ENCODE data around the gene ING5. TPM values are rescaled to one million over a fixed set of nuclear protein-coding genes. Genes with fewer than 3 reads are reported as not detected.
"Not testable (repeated sequence)": the region's sequence is repeated elsewhere in the genome, so short reads cannot be mapped to it uniquely, and the experiment has no call there.

Gene ING5
- total RNA-seq, 4 donors from 2014 or later = 37.4 to 94.3 (median 56.3) TPM

GRCh38 chr2:241741016-241741415 lies 39.2 kb downstream of the ING5 start:
- Histone ChIP-seq H3K27ac (no peak overlapping the region), H3K4me1 (peaks cover 0 to 3% (median 1%) of the 10 kb centered on the region in 4 donors), H3K27me3 (no peaks in the 10 kb centered on the region), H3K36me3 (peaks cover 0 to 17% (median 7%) of the 10 kb centered on the region in 4 donors), H3K9me3 (no peaks in the 10 kb centered on the region), H3K4me3 (no peak overlapping the region)
- DNase-seq = no peak
- in situ Hi-C loops (cut with MboI; ENCODE audit: low pct_ligation_motif_present in 1 of 4, low pct_unique_long_range_greater_than_20kb in 1 of 4, low sequenced_read_pairs in 3 of 4) (no loop called here), intact Hi-C loops (cut with DNase I; ENCODE audit: low total_unique reads) (no loop called here)
- TF ChIP-seq EP300 (IDR thresholded peaks at IDR 0.05; ENCODE audit: low read depth) (no peak), POLR2AphosphoS5 (IDR thresholded peaks at IDR 0.05) (no peak), CTCF (IDR thresholded peaks at IDR 0.05) (no peak), POLR2A (IDR thresholded peaks at IDR 0.05) (no peak)
- 81% methylated on average over 10 of the region's 10 CpGs; no CpG with 5 or more reads in 1 of the 2 donors for WGBS, 2 donors (ENCODE audit: low coverage in 1 of 2)

- Histone ChIP-seq H3K27ac (no peak overlapping the region), H3K9me3 (no peaks in the 10 kb centered on the region), H3K27me3 (no peaks in the 10 kb centered on the region), H3K4me1 (no peaks in the 10 kb centered on the region), H3K4me3 (no peak overlapping the region), H3K36me3 (peaks cover 0 to 22% (median 7%) of the 10 kb centered on the region in 4 donors)
- in situ Hi-C loops (cut with MboI; ENCODE audit: low pct_ligation_motif_present in 1 of 4, low pct_unique_long_range_greater_than_20kb in 1 of 4, low sequenced_read_pairs in 3 of 4) = no loop called here
- TF ChIP-seq CTCF (IDR thresholded peaks at IDR 0.05) = no peak
- no peak for TF ChIP-seq EP300 (IDR thresholded peaks at IDR 0.05; ENCODE audit: low read depth)
- TF ChIP-seq POLR2A (IDR thresholded peaks at IDR 0.05) = no peak
- TF ChIP-seq POLR2AphosphoS5 (IDR thresholded peaks at IDR 0.05) = no peak
- intact Hi-C loops (cut with DNase I; ENCODE audit: low total_unique reads) = no loop called here
- 94 to 100% methylated on average over 3 to 27 of the region's 28 CpGs for WGBS, 2 donors (ENCODE audit: low coverage in 1 of 2)
- no peak for DNase-seq
Observed at GRCh38 chr2:241742320-241742939, 40.6 kb downstream of the ING5 start.

- H3K27ac ChIP-seq; in situ Hi-C loops (cut with MboI; ENCODE audit: low pct_ligation_motif_present in 1 of 4, low pct_unique_long_range_greater_than_20kb in 1 of 4, low sequenced_read_pairs in 3 of 4); H3K9me3 ChIP-seq; DNase-seq; H3K4me1 ChIP-seq; H3K27me3 ChIP-seq; intact Hi-C loops (cut with DNase I; ENCODE audit: low total_unique reads); H3K4me3 ChIP-seq: not testable (repeated sequence)
- peaks cover 0 to 22% (median 7%) of the 10 kb centered on the region in 4 donors for H3K36me3 ChIP-seq
- 96 to 100% methylated on average over 1 to 7 of the region's 15 CpGs for WGBS, 2 donors (ENCODE audit: low coverage in 1 of 2)
Observed at GRCh38 chr2:241743008-241743407, 41.2 kb downstream of the ING5 start.

- TF ChIP-seq EP300 (IDR thresholded peaks at IDR 0.05; ENCODE audit: low read depth) (no peak), CTCF (IDR thresholded peaks at IDR 0.05) (no peak), POLR2AphosphoS5 (IDR thresholded peaks at IDR 0.05) (no peak), POLR2A (IDR thresholded peaks at IDR 0.05) (no peak)
- Histone ChIP-seq H3K36me3 (peaks cover 0 to 22% (median 7%) of the 10 kb centered on the region in 4 donors), H3K27ac (no peak overlapping the region), H3K4me3 (no peak overlapping the region), H3K27me3 (no peaks in the 10 kb centered on the region), H3K9me3 (no peaks in the 10 kb centered on the region), H3K4me1 (no peaks in the 10 kb centered on the region)
- in situ Hi-C loops (cut with MboI; ENCODE audit: low pct_ligation_motif_present in 1 of 4, low pct_unique_long_range_greater_than_20kb in 1 of 4, low sequenced_read_pairs in 3 of 4) = no loop called here
- 91 to 100% methylated on average over 5 to 9 of the region's 16 CpGs for WGBS, 2 donors (ENCODE audit: low coverage in 1 of 2)
- no peak for DNase-seq
- intact Hi-C loops (cut with DNase I; ENCODE audit: low total_unique reads) = no loop called here
Observed at GRCh38 chr2:241743620-241744019, 41.8 kb downstream of the ING5 start.

Measured in transverse colon (tissue), 4 donors.